ENCODE data around the gene RNF150. TPM values are rescaled to one million over a fixed set of nuclear protein-coding genes. Genes with fewer than 3 reads are reported as not detected.

The RNF150 gene
- total and polyA plus RNA-seq, 2 of the 8 experiments (the other 6 are each of a cell fraction or from before 2014, with no cell fraction given) = 3.4 to 4.8 TPM

DNA sequence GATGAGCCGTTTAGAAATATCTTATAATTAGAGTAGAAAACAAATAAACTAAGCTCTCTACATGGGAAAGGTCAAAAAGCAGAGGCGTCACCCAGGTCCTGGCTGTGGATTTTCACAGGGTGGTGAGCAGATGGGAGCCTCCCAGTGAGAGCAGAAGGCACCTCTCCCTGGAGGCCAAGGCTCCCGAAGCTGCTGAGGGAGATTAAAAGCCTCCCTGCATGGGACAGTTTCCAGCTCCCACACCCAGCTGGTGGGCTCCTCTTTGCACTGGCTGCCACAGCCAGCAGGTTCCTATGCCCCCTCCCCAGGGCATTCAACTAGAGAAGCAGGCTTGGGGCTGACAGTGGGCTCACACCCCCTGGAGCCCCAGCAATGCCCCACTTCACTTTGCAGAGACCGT is 321.8 kb downstream of the RNF150 start (continued):
- TF ChIP-seq, protein P1, sequence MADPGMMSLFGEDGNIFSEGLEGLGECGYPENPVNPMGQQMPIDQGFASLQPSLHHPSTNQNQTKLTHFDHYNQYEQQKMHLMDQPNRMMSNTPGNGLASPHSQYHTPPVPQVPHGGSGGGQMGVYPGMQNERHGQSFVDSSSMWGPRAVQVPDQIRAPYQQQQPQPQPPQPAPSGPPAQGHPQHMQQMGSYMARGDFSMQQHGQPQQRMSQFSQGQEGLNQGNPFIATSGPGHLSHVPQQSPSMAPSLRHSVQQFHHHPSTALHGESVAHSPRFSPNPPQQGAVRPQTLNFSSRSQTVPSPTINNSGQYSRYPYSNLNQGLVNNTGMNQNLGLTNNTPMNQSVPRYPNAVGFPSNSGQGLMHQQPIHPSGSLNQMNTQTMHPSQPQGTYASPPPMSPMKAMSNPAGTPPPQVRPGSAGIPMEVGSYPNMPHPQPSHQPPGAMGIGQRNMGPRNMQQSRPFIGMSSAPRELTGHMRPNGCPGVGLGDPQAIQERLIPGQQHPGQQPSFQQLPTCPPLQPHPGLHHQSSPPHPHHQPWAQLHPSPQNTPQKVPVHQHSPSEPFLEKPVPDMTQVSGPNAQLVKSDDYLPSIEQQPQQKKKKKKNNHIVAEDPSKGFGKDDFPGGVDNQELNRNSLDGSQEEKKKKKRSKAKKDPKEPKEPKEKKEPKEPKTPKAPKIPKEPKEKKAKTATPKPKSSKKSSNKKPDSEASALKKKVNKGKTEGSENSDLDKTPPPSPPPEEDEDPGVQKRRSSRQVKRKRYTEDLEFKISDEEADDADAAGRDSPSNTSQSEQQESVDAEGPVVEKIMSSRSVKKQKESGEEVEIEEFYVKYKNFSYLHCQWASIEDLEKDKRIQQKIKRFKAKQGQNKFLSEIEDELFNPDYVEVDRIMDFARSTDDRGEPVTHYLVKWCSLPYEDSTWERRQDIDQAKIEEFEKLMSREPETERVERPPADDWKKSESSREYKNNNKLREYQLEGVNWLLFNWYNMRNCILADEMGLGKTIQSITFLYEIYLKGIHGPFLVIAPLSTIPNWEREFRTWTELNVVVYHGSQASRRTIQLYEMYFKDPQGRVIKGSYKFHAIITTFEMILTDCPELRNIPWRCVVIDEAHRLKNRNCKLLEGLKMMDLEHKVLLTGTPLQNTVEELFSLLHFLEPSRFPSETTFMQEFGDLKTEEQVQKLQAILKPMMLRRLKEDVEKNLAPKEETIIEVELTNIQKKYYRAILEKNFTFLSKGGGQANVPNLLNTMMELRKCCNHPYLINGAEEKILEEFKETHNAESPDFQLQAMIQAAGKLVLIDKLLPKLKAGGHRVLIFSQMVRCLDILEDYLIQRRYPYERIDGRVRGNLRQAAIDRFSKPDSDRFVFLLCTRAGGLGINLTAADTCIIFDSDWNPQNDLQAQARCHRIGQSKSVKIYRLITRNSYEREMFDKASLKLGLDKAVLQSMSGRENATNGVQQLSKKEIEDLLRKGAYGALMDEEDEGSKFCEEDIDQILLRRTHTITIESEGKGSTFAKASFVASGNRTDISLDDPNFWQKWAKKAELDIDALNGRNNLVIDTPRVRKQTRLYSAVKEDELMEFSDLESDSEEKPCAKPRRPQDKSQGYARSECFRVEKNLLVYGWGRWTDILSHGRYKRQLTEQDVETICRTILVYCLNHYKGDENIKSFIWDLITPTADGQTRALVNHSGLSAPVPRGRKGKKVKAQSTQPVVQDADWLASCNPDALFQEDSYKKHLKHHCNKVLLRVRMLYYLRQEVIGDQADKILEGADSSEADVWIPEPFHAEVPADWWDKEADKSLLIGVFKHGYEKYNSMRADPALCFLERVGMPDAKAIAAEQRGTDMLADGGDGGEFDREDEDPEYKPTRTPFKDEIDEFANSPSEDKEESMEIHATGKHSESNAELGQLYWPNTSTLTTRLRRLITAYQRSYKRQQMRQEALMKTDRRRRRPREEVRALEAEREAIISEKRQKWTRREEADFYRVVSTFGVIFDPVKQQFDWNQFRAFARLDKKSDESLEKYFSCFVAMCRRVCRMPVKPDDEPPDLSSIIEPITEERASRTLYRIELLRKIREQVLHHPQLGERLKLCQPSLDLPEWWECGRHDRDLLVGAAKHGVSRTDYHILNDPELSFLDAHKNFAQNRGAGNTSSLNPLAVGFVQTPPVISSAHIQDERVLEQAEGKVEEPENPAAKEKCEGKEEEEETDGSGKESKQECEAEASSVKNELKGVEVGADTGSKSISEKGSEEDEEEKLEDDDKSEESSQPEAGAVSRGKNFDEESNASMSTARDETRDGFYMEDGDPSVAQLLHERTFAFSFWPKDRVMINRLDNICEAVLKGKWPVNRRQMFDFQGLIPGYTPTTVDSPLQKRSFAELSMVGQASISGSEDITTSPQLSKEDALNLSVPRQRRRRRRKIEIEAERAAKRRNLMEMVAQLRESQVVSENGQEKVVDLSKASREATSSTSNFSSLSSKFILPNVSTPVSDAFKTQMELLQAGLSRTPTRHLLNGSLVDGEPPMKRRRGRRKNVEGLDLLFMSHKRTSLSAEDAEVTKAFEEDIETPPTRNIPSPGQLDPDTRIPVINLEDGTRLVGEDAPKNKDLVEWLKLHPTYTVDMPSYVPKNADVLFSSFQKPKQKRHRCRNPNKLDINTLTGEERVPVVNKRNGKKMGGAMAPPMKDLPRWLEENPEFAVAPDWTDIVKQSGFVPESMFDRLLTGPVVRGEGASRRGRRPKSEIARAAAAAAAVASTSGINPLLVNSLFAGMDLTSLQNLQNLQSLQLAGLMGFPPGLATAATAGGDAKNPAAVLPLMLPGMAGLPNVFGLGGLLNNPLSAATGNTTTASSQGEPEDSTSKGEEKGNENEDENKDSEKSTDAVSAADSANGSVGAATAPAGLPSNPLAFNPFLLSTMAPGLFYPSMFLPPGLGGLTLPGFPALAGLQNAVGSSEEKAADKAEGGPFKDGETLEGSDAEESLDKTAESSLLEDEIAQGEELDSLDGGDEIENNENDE (IDR thresholded peaks at IDR 0.05; ENCODE audit: insufficient replicate concordance, low read length) = no peak
- no peak for TF ChIP-seq SIX5 (IDR thresholded peaks at IDR 0.05; ENCODE audit: low read depth, low read length)
- no peak for TF ChIP-seq MAFK (IDR thresholded peaks at IDR 0.05; ENCODE audit: low read depth, low read length)
- TF ChIP-seq CHD2 (IDR thresholded peaks at IDR 0.05; ENCODE audit: low read length) = no peak
- no peak for TF ChIP-seq KDM5A (IDR thresholded peaks at IDR 0.05; ENCODE audit: low read length)
- TF ChIP-seq RXRA (IDR thresholded peaks at IDR 0.05; ENCODE audit: insufficient read depth, low read depth, low read length) = no peak
- no peak for TF ChIP-seq NRF1 (IDR thresholded peaks at IDR 0.05; ENCODE audit: low read depth, low read length)
- TF ChIP-seq CREB1 (IDR thresholded peaks at IDR 0.05) = no peak
- TF ChIP-seq NANOG (IDR thresholded peaks at IDR 0.05; ENCODE audit: insufficient read depth, low read depth, low read length, poor library complexity, severe bottlenecking) = no peak

Data from H1 (cell line).